Iris pigment epithelial cell (primary cell): Measurements from ENCODE around the gene SEMA3A.

ENCODE experiments used
- DNase-seq: peaks from one replicate; pipeline ENCODE4 v3.0.0-alpha.2; 2011; ENCODE audit warnings: low read depth

Gene SEMA3A

DNA sequence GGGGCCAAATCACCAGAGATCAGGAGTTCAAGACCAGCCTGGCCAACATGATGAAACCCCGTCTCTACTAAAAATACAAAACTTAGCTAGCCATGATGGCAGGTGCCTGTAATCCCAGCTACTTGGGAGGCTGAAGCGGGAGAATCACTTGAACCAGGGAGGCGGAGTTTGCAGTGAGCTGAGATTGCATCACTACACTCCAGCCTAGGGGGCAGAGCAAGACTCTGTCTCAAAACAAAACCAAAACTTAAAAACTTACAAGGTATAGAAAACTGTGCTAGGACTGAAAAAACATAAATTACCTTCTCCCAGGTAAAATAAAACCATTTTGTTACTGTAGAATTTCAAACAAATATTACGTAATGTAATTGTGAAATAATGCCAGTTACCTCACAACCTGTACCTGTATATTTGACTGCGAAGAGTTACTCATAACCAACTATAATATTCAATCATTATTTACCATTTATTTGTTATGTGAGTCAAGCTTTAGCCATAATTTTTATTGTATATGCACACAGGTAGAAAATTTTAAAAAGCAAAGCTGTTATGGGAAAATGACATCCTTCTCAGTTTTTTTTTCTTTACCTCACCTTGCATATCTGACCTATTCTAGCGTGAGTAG lies 180.9 kb downstream of the SEMA3A start:
- DNase-seq, result no peak

DNA sequence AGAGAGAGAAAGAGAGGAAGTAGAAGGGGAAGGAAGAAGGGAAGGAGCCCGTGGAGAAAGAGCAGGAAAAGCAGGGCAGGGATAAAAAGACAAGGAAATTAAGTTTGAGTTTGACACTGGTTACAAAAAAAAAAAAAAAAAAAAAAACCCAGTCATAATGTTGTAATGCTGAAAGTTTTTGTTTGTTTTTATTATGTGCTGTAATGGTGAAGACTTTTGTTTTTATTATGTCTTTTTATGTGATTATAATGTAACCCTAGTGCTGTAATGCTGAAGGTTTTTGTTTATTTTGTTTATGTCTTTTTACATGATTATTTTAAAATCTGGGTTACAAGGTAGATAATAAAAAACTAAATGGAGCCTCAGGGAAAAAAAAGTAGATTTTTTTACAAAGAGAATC lies 184.8 kb downstream of the SEMA3A start:
- no peak for DNase-seq

GRCh38 chr7:84009051-84009450 lies 185.5 kb downstream of the SEMA3A start:
- no peak for DNase-seq

- no peak for DNase-seq
Observed at GRCh38 chr7:84003191-84003590, 191.4 kb downstream of the SEMA3A start.

GRCh38 chr7:84002348-84002747 lies 192.2 kb downstream of the SEMA3A start:
- no peak for DNase-seq

- DNase-seq, result peak; percentile 70
Observed at GRCh38 chr7:83996879-83997278, 197.7 kb downstream of the SEMA3A start.

DNA sequence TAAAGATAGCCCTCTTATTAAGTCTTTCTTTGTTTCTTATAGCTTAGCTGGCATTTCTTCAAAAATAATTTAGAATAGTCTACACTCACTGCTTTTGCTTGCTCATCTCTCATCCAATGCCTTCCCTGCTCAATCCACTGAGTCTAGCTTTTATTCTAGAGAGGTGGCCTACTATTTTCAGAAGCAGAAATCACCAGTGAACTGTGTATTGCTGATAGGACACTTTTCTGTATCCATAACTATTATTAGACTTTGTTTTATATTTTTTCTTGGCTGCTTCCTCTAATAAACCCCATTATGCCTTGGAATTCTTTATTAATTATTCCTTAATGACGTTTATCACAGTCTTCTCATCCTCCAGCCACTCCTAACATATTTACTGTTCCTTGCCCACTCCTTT lies 206.8 kb downstream of the SEMA3A start:
- DNase-seq, result no peak

DNA sequence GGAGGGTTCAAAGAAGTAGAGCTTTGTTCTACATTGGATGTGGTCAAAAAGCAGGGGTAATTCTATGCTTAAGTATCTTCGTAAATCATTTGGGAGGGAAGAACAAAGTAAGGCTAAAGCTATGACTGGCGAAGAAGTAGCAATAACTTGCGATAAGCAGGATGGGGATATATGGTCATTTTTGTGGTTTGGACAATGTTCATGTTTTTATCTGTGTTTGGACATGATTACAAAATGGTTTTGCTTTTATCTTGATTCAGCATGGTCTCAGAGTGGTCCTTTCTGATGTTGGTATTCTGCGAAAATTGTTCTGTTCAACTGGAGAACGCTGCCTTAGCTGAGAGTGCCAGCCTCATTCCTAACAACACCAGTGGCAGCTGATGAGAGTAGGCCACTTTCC lies 208.8 kb downstream of the SEMA3A start:
- DNase-seq, result peak; percentile 39

- DNase-seq, result no peak
Observed at GRCh38 chr7:83984591-83984990, 210.0 kb downstream of the SEMA3A start.

- DNase-seq, result peak; percentile 35
Observed at GRCh38 chr7:83984076-83984475, 210.5 kb downstream of the SEMA3A start.

DNA sequence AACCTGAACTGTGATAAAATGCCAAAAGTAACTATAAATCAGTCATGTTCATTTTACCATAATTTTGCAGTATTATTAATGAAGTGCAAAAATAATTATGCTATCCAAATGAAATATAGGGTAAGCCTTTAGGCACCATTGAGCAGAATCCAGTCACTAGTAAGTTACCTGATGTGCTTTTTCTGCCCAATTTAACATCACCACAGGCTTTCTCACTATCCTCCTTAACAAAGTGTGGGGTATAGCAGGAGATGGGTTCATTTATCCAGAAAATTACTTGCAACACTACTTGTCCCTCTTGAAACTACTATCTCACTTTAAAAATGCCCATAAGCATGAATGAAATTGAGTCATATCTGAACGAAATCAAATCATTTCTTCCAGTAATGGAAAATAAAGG lies 211.0 kb downstream of the SEMA3A start:
- DNase-seq, result no peak

- DNase-seq, result peak; percentile 21
Observed at GRCh38 chr7:83976302-83976701, 218.3 kb downstream of the SEMA3A start.

- DNase-seq, result no peak
Observed at GRCh38 chr7:83970081-83970480, 224.5 kb downstream of the SEMA3A start.

DNA sequence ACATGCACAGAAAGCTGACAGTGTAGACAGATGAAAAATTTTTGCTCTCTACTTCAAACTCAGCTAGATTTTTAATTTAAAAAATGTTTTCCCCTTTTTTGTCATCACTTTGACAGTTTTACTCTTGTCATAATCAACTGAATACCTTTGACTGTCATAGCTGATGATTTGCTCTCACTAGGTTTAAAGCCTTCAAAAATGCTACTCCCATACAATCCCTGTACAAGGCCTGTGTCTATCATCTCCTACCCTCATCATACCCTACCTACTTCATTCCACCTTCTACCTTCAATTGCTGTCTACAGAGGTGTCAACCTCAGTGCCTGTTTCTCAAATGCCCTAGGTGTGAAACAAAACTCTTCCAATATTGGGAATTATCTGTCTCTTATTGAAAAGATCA lies 230.3 kb downstream of the SEMA3A start:
- no peak for DNase-seq

GRCh38 chr7:83957333-83957732 lies 237.3 kb downstream of the SEMA3A start:
- DNase-seq, result peak; percentile 58

GRCh38 chr7:83956104-83956503 lies 238.5 kb downstream of the SEMA3A start:
- peak; percentile 14 for DNase-seq

GRCh38 chr7:83952236-83952635 lies 242.4 kb downstream of the SEMA3A start:
- no peak for DNase-seq

- peak; percentile 18 for DNase-seq
Observed at GRCh38 chr7:83947260-83947659, 247.3 kb downstream of the SEMA3A start.

DNA sequence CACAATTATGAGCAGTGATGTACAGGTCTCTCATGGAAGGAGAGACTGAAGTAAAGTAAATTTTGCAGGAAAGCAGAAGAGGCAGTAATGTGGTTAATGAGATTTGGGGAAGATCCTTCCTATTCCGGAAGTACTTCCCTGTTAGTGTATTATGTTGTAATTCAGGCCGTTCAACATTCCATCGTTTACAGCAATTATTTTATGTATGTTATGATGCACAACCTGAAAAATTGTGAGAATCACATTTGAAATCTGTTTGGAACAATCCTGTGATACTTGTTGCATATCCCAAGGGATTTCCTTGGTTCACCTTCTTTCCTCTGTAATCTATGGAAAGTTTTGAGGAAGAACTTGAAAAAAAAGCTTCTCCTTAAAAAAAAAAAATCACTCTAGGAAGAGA lies 247.8 kb downstream of the SEMA3A start:
- no peak for DNase-seq

GRCh38 chr7:83941300-83941699 lies 253.3 kb downstream of the SEMA3A start:
- DNase-seq, result no peak

GRCh38 chr7:83937930-83938329 lies 256.7 kb downstream of the SEMA3A start:
- no peak for DNase-seq

- peak; percentile 77 for DNase-seq
Observed at GRCh38 chr7:83936056-83936708, 258.4 kb downstream of the SEMA3A start.

GRCh38 chr7:83934118-83934734 lies 260.4 kb downstream of the SEMA3A start:
- DNase-seq, result peak; percentile 5

DNA sequence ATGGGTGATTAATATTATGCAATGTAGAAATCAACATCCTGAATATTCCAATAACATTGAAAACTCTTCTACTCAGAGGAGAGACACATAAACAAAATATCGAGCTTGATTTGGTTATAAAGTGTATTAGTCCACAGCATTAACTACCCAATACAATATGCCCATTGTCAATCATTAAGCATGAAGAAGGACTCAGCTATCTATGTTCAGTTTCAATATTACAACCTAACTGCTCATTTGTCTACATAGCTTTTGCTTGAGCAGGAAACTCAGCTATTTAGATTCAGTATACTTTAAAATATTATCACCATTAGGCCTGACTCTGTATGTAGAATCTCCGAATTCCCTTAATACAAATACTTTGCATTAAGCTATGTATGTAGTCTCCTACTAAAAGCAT lies 262.6 kb downstream of the SEMA3A start:
- no peak for DNase-seq
